Sigmoid colon (tissue), 7 donors: ENCODE measurements around the gene TSHZ1. TPM values are rescaled to one million over a fixed set of nuclear protein-coding genes. Genes with fewer than 3 reads are reported as not detected.
"Not testable (repeated sequence)": the region's sequence is repeated elsewhere in the genome, so short reads cannot be mapped to it uniquely, and the experiment has no call there.

Experiments
- DNase-seq: peaks from one replicate; pipeline ENCODE4 v3.0.0-alpha.2; 2019
- H3K27ac ChIP-seq, 4 donors: fragments of 200-600 bp; sonication (generic); one replicate each; pipeline ENCODE4 v1.5.1; 2016 to 2019; ENCODE audit warnings: mild to moderate bottlenecking in 1 of 4
- H3K27me3 ChIP-seq, 3 donors: fragments of 200-600 bp; sonication (generic); one replicate each; pipeline ENCODE4 v1.5.1; 2019; ENCODE audit warnings: mild to moderate bottlenecking in 1 of 3
- H3K36me3 ChIP-seq, 4 donors: fragments of 200-600 bp; sonication (generic); one replicate each; pipeline ENCODE4 v1.5.1; 2016 to 2019
- H3K4me1 ChIP-seq, 4 donors: fragments of 200-600 bp; sonication (generic); one replicate each; pipeline ENCODE4 v1.5.1; 2017 to 2019
- H3K4me3 ChIP-seq, 4 donors: fragments of 200-600 bp; sonication (generic); one replicate each; pipeline ENCODE4 v1.5.1; 2017 to 2019; ENCODE audit warnings: mild to moderate bottlenecking in 2 of 4, moderate library complexity in 1 of 4
- H3K9me3 ChIP-seq, 4 donors: fragments of 200-600 bp in 3 of 4; sonication (generic) in 3 of 4; one replicate each; pipeline versions ENCODE4 v1.5.1 to v1.6.1; 2013 to 2019
- CTCF ChIP-seq, 4 experiments: fragments of 450-650 bp in 3 of 4; fragments of 200-600 bp in 1 of 4; IDR thresholded peaks; one replicate each; pipeline ENCODE4 v1.5.1; 2016 to 2019; ENCODE audit warnings: antibody characterized with exemption in 4 of 4, mild to moderate bottlenecking in 3 of 4, moderate library complexity in 2 of 4
- EP300 ChIP-seq, 4 donors: sonication (generic); formaldehyde crosslinking; IDR thresholded peaks; one replicate each; pipeline ENCODE4 v1.6.1; 2017; ENCODE audit warnings: antibody characterized with exemption in 4 of 4
- POLR2A ChIP-seq, 2 donors: fragments of 450-650 bp; IDR thresholded peaks; one replicate each; pipeline ENCODE4 v1.6.1; 2016; ENCODE audit warnings: antibody characterized with exemption in 2 of 2, mild to moderate bottlenecking in 2 of 2, moderate library complexity in 2 of 2
- POLR2AphosphoS5 ChIP-seq, 4 donors: sonication (generic); formaldehyde crosslinking; IDR thresholded peaks; one replicate each; pipeline ENCODE4 v1.6.1; 2017; ENCODE audit warnings: antibody characterized with exemption in 4 of 4
- WGBS, 2 donors: extraction: QIAGEN DNeasy Blood & Tissue Kit; methylation state at CpG; one replicate each; pipeline ENCODE4 v1.1.7; 2013; 5-methylcytosine and 5-hydroxymethylcytosine counted together
- intact Hi-C: fragments of 100-400 bp; cut with DNase I; formaldehyde crosslinking; loops from one replicate; pipeline ENCODE4 v1.15.1; 2023
- polyA plus RNA-seq, 3 donors: library from polyadenylated mRNA; stranded (reverse); fragments of 200-250 nt; gene quantifications; one replicate each; pipeline ENCODE4 v1.2.3, GENCODE V29; 2013
- total RNA-seq, 4 donors: library from RNA; depleted of rRNA; stranded (reverse); fragments of >200 nt; gene quantifications; one replicate each; pipeline ENCODE4 v1.1.0, GENCODE V29; 2016
- donor health status: healthy with polysubstance abuse.
- donor health status: Bipolar disorder and iron deficiency.
- donor health status: healthy.

TSHZ1 gene
- total and polyA plus RNA-seq, 7 donors: 7.8 to 29.4 (median 23.0) TPM

GRCh38 chr18:75183973-75184493 lies 26.6 kb upstream of the TSHZ1 start:
- intact Hi-C loops: no loop called here

GRCh38 chr18:75185460-75185859 lies 25.1 kb upstream of the TSHZ1 start:
- intact Hi-C loops: no loop called here

More at GRCh38 chr18:75183973-75184493, 26.6 kb upstream of the TSHZ1 start:
- H3K27me3 ChIP-seq: no peaks in the 10 kb centered on the region
- H3K9me3 ChIP-seq: no peaks in the 10 kb centered on the region
- no peak for TF ChIP-seq POLR2AphosphoS5 (IDR thresholded peaks at IDR 0.05)
- TF ChIP-seq CTCF (IDR thresholded peaks at IDR 0.05): no peak
- TF ChIP-seq EP300 (IDR thresholded peaks at IDR 0.05): no peak
- TF ChIP-seq POLR2A (IDR thresholded peaks at IDR 0.05): no peak
- no peak for DNase-seq
- 96% methylated on average over 14 of the region's 14 CpGs for WGBS, 2 donors
- no peaks in the 10 kb centered on the region for H3K4me1 ChIP-seq
- H3K36me3 ChIP-seq: no peaks in the 10 kb centered on the region
- no peak overlapping the region for H3K4me3 ChIP-seq
- H3K27ac ChIP-seq: no peak overlapping the region

GRCh38 chr18:75187702-75188101 lies 22.9 kb upstream of the TSHZ1 start:
- 79 to 91% methylated on average over 4 of the region's 4 CpGs for WGBS, 2 donors

More at GRCh38 chr18:75185460-75185859, 25.1 kb upstream of the TSHZ1 start:
- H3K4me1 ChIP-seq: no peaks in the 10 kb centered on the region
- peaks cover 0 to 4% (median 0%) of the 10 kb centered on the region in 4 donors for H3K36me3 ChIP-seq
- H3K27me3 ChIP-seq: no peaks in the 10 kb centered on the region
- no peak for DNase-seq
- no peaks in the 10 kb centered on the region for H3K9me3 ChIP-seq
- no peak for TF ChIP-seq CTCF (IDR thresholded peaks at IDR 0.05)
- TF ChIP-seq POLR2AphosphoS5 (IDR thresholded peaks at IDR 0.05): no peak
- TF ChIP-seq EP300 (IDR thresholded peaks at IDR 0.05): no peak
- no peak overlapping the region for H3K4me3 ChIP-seq
- 91 to 93% methylated on average over 3 of the region's 3 CpGs for WGBS, 2 donors
- no peak overlapping the region for H3K27ac ChIP-seq

GRCh38 chr18:75189696-75190095 lies 20.9 kb upstream of the TSHZ1 start:
- no peak overlapping the region for H3K27ac ChIP-seq
- H3K4me3 ChIP-seq: no peak overlapping the region
- H3K9me3 ChIP-seq: no peaks in the 10 kb centered on the region
- WGBS, 2 donors: 93% methylated on average over 6 of the region's 6 CpGs
- H3K27me3 ChIP-seq: no peaks in the 10 kb centered on the region
- peaks cover 0 to 4% (median 0%) of the 10 kb centered on the region in 4 donors for H3K36me3 ChIP-seq
- intact Hi-C loops: no loop called here
- peaks cover 0 to 4% (median 0%) of the 10 kb centered on the region in 4 donors for H3K4me1 ChIP-seq
- no peak for TF ChIP-seq POLR2AphosphoS5 (IDR thresholded peaks at IDR 0.05)
- no peak for TF ChIP-seq EP300 (IDR thresholded peaks at IDR 0.05)
- no peak for TF ChIP-seq CTCF (IDR thresholded peaks at IDR 0.05)
- no peak for DNase-seq

More at GRCh38 chr18:75187702-75188101, 22.9 kb upstream of the TSHZ1 start:
- H3K9me3 ChIP-seq, H3K36me3 ChIP-seq, H3K4me3 ChIP-seq, H3K27ac ChIP-seq, intact Hi-C loops, H3K4me1 ChIP-seq, DNase-seq, H3K27me3 ChIP-seq: not testable (repeated sequence)

GRCh38 chr18:75192899-75193298 lies 17.7 kb upstream of the TSHZ1 start:
- no peaks in the 10 kb centered on the region for H3K9me3 ChIP-seq
- no peak for DNase-seq
- intact Hi-C loops: no loop called here
- H3K4me3 ChIP-seq: no peak overlapping the region
- peaks cover 0 to 4% (median 0%) of the 10 kb centered on the region in 4 donors for H3K36me3 ChIP-seq
- H3K27ac ChIP-seq: no peak overlapping the region
- WGBS, 2 donors: 25 to 64% methylated on average over 7 of the region's 7 CpGs
- peaks cover 0 to 14% (median 13%) of the 10 kb centered on the region in 4 donors for H3K4me1 ChIP-seq
- TF ChIP-seq CTCF (IDR thresholded peaks at IDR 0.05) (no peak), POLR2AphosphoS5 (IDR thresholded peaks at IDR 0.05) (no peak)
- no peaks in the 10 kb centered on the region for H3K27me3 ChIP-seq
